Hepatocyte (in vitro differentiated cells): Measurements from ENCODE around the gene A2ML1.

Source experiments
- CTCF ChIP-seq: fragments of 200-600 bp; sonication (generic); IDR thresholded peaks from 2 replicates; pipeline ENCODE4 v1.5.1; 2016; ENCODE audit warnings: antibody characterized with exemption, mild to moderate bottlenecking; ENCODE audit not compliant: poor library complexity
- EZH2 ChIP-seq: fragments of 200-600 bp; sonication (generic); IDR thresholded peaks from 2 replicates; pipeline ENCODE4 v1.6.1; 2016; ENCODE audit warnings: antibody characterized with exemption, mild to moderate bottlenecking, borderline replicate concordance
- EZH2phosphoT487 ChIP-seq: fragments of 200-600 bp; sonication (generic); IDR thresholded peaks from one replicate; pipeline ENCODE4 v1.6.1; 2018; ENCODE audit warnings: antibody characterized with exemption, mild to moderate bottlenecking, low read depth, moderate library complexity; ENCODE audit not compliant: unreplicated experiment, severe bottlenecking

DNA sequence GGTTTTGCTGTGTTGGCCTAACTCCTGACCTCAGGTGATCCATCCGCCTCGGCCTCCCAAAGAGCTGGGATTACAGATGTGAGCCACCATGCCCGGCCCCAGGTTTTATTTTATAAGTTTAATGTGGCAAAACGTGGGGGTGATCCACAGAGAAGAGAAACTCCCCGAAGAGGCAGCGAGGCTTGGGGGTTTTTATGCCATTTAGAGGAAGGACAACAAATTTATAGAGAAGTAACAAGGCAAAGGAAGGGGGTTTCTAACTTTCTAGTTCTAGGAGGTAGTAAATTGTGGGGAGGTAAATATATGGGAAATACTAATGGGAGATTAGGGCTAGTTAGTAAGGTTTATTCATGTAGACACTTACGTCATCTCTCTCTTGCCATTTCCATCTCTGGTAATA, 74.7 kb downstream of the A2ML1 start:
- TF ChIP-seq CTCF (no peak), EZH2phosphoT487 (no peak), EZH2 (no peak)
